Panc1 (cell line): Measurements from ENCODE around the gene NF1.

ENCODE experiments used
- POLR2AphosphoS5 ChIP-seq: IDR thresholded peaks from 2 replicates; pipeline ENCODE4 v1.6.1; 2012; ENCODE audit warnings: mild to moderate bottlenecking, low read depth, low read length, moderate library complexity
- SIN3A ChIP-seq: IDR thresholded peaks from 2 replicates; pipeline ENCODE4 v1.6.1; 2012; ENCODE audit warnings: low read depth, mild to moderate bottlenecking, low read length, moderate library complexity, borderline replicate concordance; ENCODE audit not compliant: insufficient read depth
- TCF7L2 ChIP-seq: IDR thresholded peaks from 2 replicates; pipeline ENCODE4 v1.6.1; 2011; ENCODE audit warnings: mild to moderate bottlenecking, low read depth, low read length, inconsistent platforms
- TF ChIP-seq, protein P1 (sequence below): fragments of 450-650 bp; IDR thresholded peaks from 2 replicates; pipeline ENCODE4 v1.5.1; 2017; ENCODE audit warnings: mild to moderate bottlenecking
- TF ChIP-seq, protein P2 (sequence below), 2 experiments: IDR thresholded peaks; 2 replicates each; pipeline ENCODE4 v1.6.1; 2011 to 2012; ENCODE audit warnings: low read depth in 2 of 2, control low read depth in 1 of 2, low read length in 1 of 2, mild to moderate bottlenecking in 1 of 2, moderate library complexity in 1 of 2; ENCODE audit not compliant: insufficient read depth in 1 of 2

GRCh38 chr17:31248986-31249834 is 154.4 kb downstream of the NF1 start:
- TF ChIP-seq, protein P1, sequence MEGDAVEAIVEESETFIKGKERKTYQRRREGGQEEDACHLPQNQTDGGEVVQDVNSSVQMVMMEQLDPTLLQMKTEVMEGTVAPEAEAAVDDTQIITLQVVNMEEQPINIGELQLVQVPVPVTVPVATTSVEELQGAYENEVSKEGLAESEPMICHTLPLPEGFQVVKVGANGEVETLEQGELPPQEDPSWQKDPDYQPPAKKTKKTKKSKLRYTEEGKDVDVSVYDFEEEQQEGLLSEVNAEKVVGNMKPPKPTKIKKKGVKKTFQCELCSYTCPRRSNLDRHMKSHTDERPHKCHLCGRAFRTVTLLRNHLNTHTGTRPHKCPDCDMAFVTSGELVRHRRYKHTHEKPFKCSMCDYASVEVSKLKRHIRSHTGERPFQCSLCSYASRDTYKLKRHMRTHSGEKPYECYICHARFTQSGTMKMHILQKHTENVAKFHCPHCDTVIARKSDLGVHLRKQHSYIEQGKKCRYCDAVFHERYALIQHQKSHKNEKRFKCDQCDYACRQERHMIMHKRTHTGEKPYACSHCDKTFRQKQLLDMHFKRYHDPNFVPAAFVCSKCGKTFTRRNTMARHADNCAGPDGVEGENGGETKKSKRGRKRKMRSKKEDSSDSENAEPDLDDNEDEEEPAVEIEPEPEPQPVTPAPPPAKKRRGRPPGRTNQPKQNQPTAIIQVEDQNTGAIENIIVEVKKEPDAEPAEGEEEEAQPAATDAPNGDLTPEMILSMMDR = no peak
- no peak for TF ChIP-seq TCF7L2
- no peak for TF ChIP-seq POLR2AphosphoS5
- TF ChIP-seq, protein P2, sequence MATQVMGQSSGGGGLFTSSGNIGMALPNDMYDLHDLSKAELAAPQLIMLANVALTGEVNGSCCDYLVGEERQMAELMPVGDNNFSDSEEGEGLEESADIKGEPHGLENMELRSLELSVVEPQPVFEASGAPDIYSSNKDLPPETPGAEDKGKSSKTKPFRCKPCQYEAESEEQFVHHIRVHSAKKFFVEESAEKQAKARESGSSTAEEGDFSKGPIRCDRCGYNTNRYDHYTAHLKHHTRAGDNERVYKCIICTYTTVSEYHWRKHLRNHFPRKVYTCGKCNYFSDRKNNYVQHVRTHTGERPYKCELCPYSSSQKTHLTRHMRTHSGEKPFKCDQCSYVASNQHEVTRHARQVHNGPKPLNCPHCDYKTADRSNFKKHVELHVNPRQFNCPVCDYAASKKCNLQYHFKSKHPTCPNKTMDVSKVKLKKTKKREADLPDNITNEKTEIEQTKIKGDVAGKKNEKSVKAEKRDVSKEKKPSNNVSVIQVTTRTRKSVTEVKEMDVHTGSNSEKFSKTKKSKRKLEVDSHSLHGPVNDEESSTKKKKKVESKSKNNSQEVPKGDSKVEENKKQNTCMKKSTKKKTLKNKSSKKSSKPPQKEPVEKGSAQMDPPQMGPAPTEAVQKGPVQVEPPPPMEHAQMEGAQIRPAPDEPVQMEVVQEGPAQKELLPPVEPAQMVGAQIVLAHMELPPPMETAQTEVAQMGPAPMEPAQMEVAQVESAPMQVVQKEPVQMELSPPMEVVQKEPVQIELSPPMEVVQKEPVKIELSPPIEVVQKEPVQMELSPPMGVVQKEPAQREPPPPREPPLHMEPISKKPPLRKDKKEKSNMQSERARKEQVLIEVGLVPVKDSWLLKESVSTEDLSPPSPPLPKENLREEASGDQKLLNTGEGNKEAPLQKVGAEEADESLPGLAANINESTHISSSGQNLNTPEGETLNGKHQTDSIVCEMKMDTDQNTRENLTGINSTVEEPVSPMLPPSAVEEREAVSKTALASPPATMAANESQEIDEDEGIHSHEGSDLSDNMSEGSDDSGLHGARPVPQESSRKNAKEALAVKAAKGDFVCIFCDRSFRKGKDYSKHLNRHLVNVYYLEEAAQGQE (IDR thresholded peaks at IDR 0.05; ENCODE audit: insufficient read depth in 1 of 2, low read depth in 2 of 2, low read length in 1 of 2) = no peak
- TF ChIP-seq SIN3A = no peak
